Lung (tissue), 12 donors: ENCODE data around the gene SPATA32. TPM values are rescaled to one million over a fixed set of nuclear protein-coding genes. Genes with fewer than 3 reads are reported as not detected.

Source experiments
- ATAC-seq: fragments of 200-7000 bp; cut with Tn5 transposase; one replicate; pipeline ENCODE4 v1.9.1; 2020; ENCODE audit warnings: moderate number of reproducible peaks; ENCODE audit not compliant: insufficient read depth, low FRiP score
- DNase-seq, 3 donors: peaks; one replicate each; pipeline ENCODE4 v3.0.0-alpha.2; 2013 to 2017
- H3K27ac ChIP-seq, 2 donors: one replicate each; pipeline ENCODE4 v1.5.1; 2013; ENCODE audit warnings: mild to moderate bottlenecking in 2 of 2, moderate library complexity in 2 of 2, control low read depth in 1 of 2, inconsistent platforms in 1 of 2, low read depth in 1 of 2, low read length in 1 of 2
- H3K27me3 ChIP-seq, 3 donors: one replicate each; pipeline ENCODE4 v1.5.1; 2013; ENCODE audit warnings: low read length in 2 of 3; ENCODE audit not compliant: control insufficient read depth in 3 of 3, insufficient read depth in 3 of 3
- H3K36me3 ChIP-seq, 4 donors: one replicate each; pipeline ENCODE4 v1.5.1; 2013; ENCODE audit warnings: low read length in 4 of 4, mild to moderate bottlenecking in 1 of 4, moderate library complexity in 1 of 4; ENCODE audit not compliant: control insufficient read depth in 4 of 4, insufficient read depth in 4 of 4
- H3K4me1 ChIP-seq, 5 donors: one replicate each; pipeline ENCODE4 v1.5.1; 2013; ENCODE audit warnings: low read length in 5 of 5, mild to moderate bottlenecking in 2 of 5, moderate library complexity in 1 of 5; ENCODE audit not compliant: control insufficient read depth in 5 of 5, insufficient read depth in 5 of 5
- H3K4me3 ChIP-seq: one replicate; pipeline ENCODE4 v1.5.1; 2013; ENCODE audit warnings: mild to moderate bottlenecking, control low read depth, moderate library complexity
- H3K9ac ChIP-seq, 2 donors: one replicate each; pipeline ENCODE4 v1.5.1; 2013; ENCODE audit warnings: low read length in 2 of 2, control low read depth in 1 of 2; ENCODE audit not compliant: insufficient read depth in 1 of 2
- H3K9me3 ChIP-seq, 4 donors: one replicate each; pipeline ENCODE4 v1.5.1; 2013; ENCODE audit warnings: low read length in 3 of 4, mild to moderate bottlenecking in 1 of 4, moderate library complexity in 1 of 4; ENCODE audit not compliant: control insufficient read depth in 4 of 4, insufficient read depth in 3 of 4
- WGBS, 2 donors: extraction: QIAGEN DNeasy Blood & Tissue Kit; methylation state at CpG; one replicate each; pipeline ENCODE4 v1.1.7; 2013; 5-methylcytosine and 5-hydroxymethylcytosine counted together
- polyA plus RNA-seq, 2 donors: library from polyadenylated mRNA; stranded (reverse); fragments of 200-250 nt; gene quantifications; one replicate each; pipeline ENCODE4 v1.2.1, GENCODE V29; 2013
- total RNA-seq, 2 donors: library from RNA; depleted of rRNA in 1 of 2; stranded (reverse); fragments of >200 nt in 1 of 2; gene quantifications; one replicate each; pipeline ENCODE4 v1.2.1, GENCODE V29; 2014 to 2021
- TF ChIP-seq, protein P1 (sequence below): IDR thresholded peaks from 2 replicates; pipeline ENCODE4 v1.5.1; 2012; ENCODE audit warnings: mild to moderate bottlenecking; ENCODE audit errors: control extremely low read depth, extremely low read depth
- donor health status: control.
- donor health status: control.
- donor health status: Bipolar disorder and iron deficiency.
- donor health status: healthy.
- donor health status: DM: yes; HTN: yes; CAD: no.

Gene SPATA32
- total and polyA plus RNA-seq, 4 donors, result 0.08 to 0.40 (median 0.21) TPM; not detected in 1

- ATAC-seq (no peak), DNase-seq (no peak)
- WGBS, 2 donors, result 90 to 93% methylated on average over 9 to 10 of the region's 10 CpGs
- Histone ChIP-seq H3K4me1 (peaks cover 0 to 11% (median 7%) of the 10 kb centered on the region in 5 donors), H3K27me3 (no peaks in the 10 kb centered on the region), H3K4me3 (no peak overlapping the region), H3K36me3 (peaks cover 3 to 41% (median 24%) of the 10 kb centered on the region in 4 donors), H3K27ac (peak overlapping the region in 1 of 2 donors; percentile 77), H3K9me3 (no peaks in the 10 kb centered on the region), H3K9ac (no peak overlapping the region)
- TF ChIP-seq, protein P1, sequence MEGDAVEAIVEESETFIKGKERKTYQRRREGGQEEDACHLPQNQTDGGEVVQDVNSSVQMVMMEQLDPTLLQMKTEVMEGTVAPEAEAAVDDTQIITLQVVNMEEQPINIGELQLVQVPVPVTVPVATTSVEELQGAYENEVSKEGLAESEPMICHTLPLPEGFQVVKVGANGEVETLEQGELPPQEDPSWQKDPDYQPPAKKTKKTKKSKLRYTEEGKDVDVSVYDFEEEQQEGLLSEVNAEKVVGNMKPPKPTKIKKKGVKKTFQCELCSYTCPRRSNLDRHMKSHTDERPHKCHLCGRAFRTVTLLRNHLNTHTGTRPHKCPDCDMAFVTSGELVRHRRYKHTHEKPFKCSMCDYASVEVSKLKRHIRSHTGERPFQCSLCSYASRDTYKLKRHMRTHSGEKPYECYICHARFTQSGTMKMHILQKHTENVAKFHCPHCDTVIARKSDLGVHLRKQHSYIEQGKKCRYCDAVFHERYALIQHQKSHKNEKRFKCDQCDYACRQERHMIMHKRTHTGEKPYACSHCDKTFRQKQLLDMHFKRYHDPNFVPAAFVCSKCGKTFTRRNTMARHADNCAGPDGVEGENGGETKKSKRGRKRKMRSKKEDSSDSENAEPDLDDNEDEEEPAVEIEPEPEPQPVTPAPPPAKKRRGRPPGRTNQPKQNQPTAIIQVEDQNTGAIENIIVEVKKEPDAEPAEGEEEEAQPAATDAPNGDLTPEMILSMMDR, result no peak
These were observed 21.8 kb upstream of the SPATA32 start for GRCh38 chr17:45283711-45284110.

DNA sequence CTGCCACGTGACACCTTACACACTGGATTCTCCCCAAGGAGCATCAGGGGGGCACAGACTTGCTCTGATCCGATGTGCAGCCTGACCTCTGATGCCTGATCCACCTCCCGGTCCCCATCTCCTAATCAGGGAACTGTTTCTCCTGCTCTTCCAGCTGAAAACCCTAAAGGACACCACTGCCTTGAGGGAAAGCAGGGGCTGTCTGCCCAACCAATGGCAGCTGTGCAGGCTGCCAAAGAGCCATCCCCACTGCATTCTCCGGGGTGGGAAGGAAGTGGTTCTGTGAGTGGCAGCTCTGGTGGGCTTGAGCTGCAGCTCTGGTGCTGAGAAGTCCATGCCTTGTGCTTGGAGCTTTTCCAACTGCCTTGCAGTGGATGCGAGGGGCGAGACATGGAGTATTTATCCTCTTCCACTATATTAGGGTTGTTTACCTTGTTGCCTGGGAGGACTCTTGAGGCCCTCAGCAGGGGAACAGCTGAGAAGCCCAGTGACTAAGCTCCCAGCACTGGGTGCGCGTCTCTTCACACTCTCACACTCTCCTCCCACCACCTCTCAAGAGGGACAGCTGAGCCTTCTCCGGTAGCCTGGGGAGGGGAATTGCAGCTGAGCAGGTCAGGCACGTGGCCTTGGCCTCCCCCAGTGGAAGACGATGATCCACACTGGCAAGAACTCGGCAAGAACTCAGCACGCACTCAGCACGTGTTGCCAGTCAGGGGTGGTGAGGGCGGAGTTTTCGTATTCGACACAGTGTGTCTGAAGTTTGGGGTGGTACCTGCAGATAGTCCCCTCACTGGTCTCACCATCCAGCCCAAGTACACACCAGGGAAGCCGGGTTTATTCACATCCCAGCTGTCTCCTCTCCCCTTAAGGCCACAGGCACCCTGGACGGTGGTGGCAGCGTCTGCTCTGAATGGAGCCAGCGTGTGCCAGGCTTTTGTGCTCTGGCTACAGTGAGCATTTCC lies 21.1 kb upstream of the SPATA32 start:
- TF ChIP-seq, protein P1, result no peak
- DNase-seq, result peak; percentile 42 to 48 (median 46)
- Histone ChIP-seq H3K4me1 (peaks cover 0 to 16% (median 7%) of the 10 kb centered on the region in 5 donors), H3K27ac (peak overlapping the region; percentile 59 to 77), H3K9ac (no peak overlapping the region), H3K9me3 (no peaks in the 10 kb centered on the region), H3K36me3 (peaks cover 3 to 39% (median 23%) of the 10 kb centered on the region in 4 donors), H3K27me3 (no peaks in the 10 kb centered on the region), H3K4me3 (no peak overlapping the region)
- WGBS, 2 donors, result 63 to 78% methylated on average over 21 of the region's 21 CpGs
- peak; percentile 39 for ATAC-seq

- Histone ChIP-seq H3K4me3 (no peak overlapping the region), H3K27ac (peak overlapping the region in 1 of 2 donors; percentile 46), H3K9ac (no peak overlapping the region), H3K9me3 (no peaks in the 10 kb centered on the region), H3K27me3 (no peaks in the 10 kb centered on the region), H3K4me1 (peaks cover 3 to 22% (median 10%) of the 10 kb centered on the region in 5 donors), H3K36me3 (peaks cover 0 to 21% (median 13%) of the 10 kb centered on the region in 4 donors)
- DNase-seq (no peak), ATAC-seq (no peak)
- 79 to 88% methylated on average over 3 of the region's 3 CpGs for WGBS, 2 donors
- TF ChIP-seq, protein P1, result no peak
These were observed 18.0 kb upstream of the SPATA32 start for GRCh38 chr17:45279898-45280297.
